Hepatocyte (in vitro differentiated cells): ENCODE results near the gene TET2.

Experiments
- CTCF ChIP-seq: fragments of 200-600 bp; sonication (generic); IDR thresholded peaks from 2 replicates; pipeline ENCODE4 v1.5.1; 2016; ENCODE audit warnings: antibody characterized with exemption, mild to moderate bottlenecking; ENCODE audit not compliant: poor library complexity
- EZH2 ChIP-seq: fragments of 200-600 bp; sonication (generic); IDR thresholded peaks from 2 replicates; pipeline ENCODE4 v1.6.1; 2016; ENCODE audit warnings: antibody characterized with exemption, mild to moderate bottlenecking, borderline replicate concordance
- EZH2phosphoT487 ChIP-seq: fragments of 200-600 bp; sonication (generic); IDR thresholded peaks from one replicate; pipeline ENCODE4 v1.6.1; 2018; ENCODE audit warnings: antibody characterized with exemption, mild to moderate bottlenecking, low read depth, moderate library complexity; ENCODE audit not compliant: unreplicated experiment, severe bottlenecking

GRCh38 chr4:105304085-105304484 is 157.4 kb downstream of the TET2 start:
- no peak for TF ChIP-seq CTCF
- TF ChIP-seq EZH2, result no peak
- no peak for TF ChIP-seq EZH2phosphoT487
